Colonic mucosa (tissue), 4 donors: ENCODE results near the gene SUN3. TPM values are rescaled to one million over a fixed set of nuclear protein-coding genes. Genes with fewer than 3 reads are reported as not detected.

Source experiments
- DNase-seq: peaks from one replicate; pipeline ENCODE4 v3.0.0-alpha.2; 2020
- H3K27ac ChIP-seq: fragments of 200-600 bp; one replicate; pipeline ENCODE4 v1.8.0; 2021
- H3K27me3 ChIP-seq: fragments of 200-600 bp; one replicate; pipeline ENCODE4 v1.8.0; 2021
- H3K36me3 ChIP-seq: fragments of 200-600 bp; one replicate; pipeline ENCODE4 v1.8.0; 2021
- H3K4me1 ChIP-seq: fragments of 200-600 bp; one replicate; pipeline ENCODE4 v1.8.0; 2021; ENCODE audit warnings: mild to moderate bottlenecking
- H3K4me3 ChIP-seq: fragments of 200-600 bp; one replicate; pipeline ENCODE4 v1.8.0; 2021
- H3K9ac ChIP-seq, 2 donors: one replicate each; pipeline ENCODE4 v1.7.0; 2013; ENCODE audit warnings: control low read depth in 2 of 2, low read depth in 2 of 2, low read length in 2 of 2
- H3K9me3 ChIP-seq: fragments of 200-600 bp; one replicate; pipeline ENCODE4 v1.8.0; 2021
- intact Hi-C: fragments of 100-400 bp; cut with DNase I; formaldehyde crosslinking; loops from one replicate; pipeline ENCODE4 v1.14.1; 2022
- total RNA-seq, 2 donors: library from RNA; stranded (reverse); fragmentation: NEBNext Ultra II Directional in 1 of 2; extraction: Animal tissue kit (Norgen Biotek cat#: 25700) in 1 of 2; gene quantifications; one replicate each; pipeline ENCODE4 v1.2.1, GENCODE V29; 2021
- TF ChIP-seq, protein P1 (sequence below): fragments of 200-600 bp; IDR thresholded peaks from one replicate; pipeline ENCODE4 v1.8.0; 2022; ENCODE audit warnings: antibody characterized with exemption, mild to moderate bottlenecking
- donor health status: healthy.
- donor health status: DM: no; HTN: no; CAD: no.
- donor health status: DM: no; HTN: no; CAD: no.

SUN3 gene
- total RNA-seq, 2 donors from 2014 or later: not detected

GRCh38 chr7:47942132-47942531 lies 86.8 kb downstream of the SUN3 start:
- Histone ChIP-seq H3K9me3 (no peaks in the 10 kb centered on the region), H3K4me3 (no peak overlapping the region), H3K4me1 (peaks cover 11% of the 10 kb centered on the region), H3K27ac (peak overlapping the region; percentile 74), H3K9ac (no peak overlapping the region), H3K36me3 (no peaks in the 10 kb centered on the region), H3K27me3 (no peaks in the 10 kb centered on the region)
- TF ChIP-seq, protein P1, sequence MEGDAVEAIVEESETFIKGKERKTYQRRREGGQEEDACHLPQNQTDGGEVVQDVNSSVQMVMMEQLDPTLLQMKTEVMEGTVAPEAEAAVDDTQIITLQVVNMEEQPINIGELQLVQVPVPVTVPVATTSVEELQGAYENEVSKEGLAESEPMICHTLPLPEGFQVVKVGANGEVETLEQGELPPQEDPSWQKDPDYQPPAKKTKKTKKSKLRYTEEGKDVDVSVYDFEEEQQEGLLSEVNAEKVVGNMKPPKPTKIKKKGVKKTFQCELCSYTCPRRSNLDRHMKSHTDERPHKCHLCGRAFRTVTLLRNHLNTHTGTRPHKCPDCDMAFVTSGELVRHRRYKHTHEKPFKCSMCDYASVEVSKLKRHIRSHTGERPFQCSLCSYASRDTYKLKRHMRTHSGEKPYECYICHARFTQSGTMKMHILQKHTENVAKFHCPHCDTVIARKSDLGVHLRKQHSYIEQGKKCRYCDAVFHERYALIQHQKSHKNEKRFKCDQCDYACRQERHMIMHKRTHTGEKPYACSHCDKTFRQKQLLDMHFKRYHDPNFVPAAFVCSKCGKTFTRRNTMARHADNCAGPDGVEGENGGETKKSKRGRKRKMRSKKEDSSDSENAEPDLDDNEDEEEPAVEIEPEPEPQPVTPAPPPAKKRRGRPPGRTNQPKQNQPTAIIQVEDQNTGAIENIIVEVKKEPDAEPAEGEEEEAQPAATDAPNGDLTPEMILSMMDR: no peak
- intact Hi-C loops: loop anchor here (5.0 kb wide), 1 partner anchor 215 kb away; no protein-coding TSS in a partner anchor
- DNase-seq: no peak

- Histone ChIP-seq H3K9me3 (no peaks in the 10 kb centered on the region), H3K4me1 (peaks cover 11% of the 10 kb centered on the region), H3K4me3 (no peak overlapping the region), H3K27me3 (no peaks in the 10 kb centered on the region), H3K36me3 (no peaks in the 10 kb centered on the region), H3K27ac (peak overlapping the region; percentile 74), H3K9ac (peak overlapping the region; percentile 47 to 74)
- intact Hi-C loops: loop anchor here (5.0 kb wide), 1 partner anchor 216 kb away; no protein-coding TSS in a partner anchor
- TF ChIP-seq, protein P1: no peak
- DNase-seq: no peak
Observed at GRCh38 chr7:47941136-47941844, 87.6 kb downstream of the SUN3 start.

GRCh38 chr7:47940088-47941013 lies 88.6 kb downstream of the SUN3 start:
- intact Hi-C loops: loop anchor here (5.0 kb wide), 1 partner anchor 217 kb away; no protein-coding TSS in a partner anchor
- TF ChIP-seq, protein P1: no peak
- H3K27ac ChIP-seq: peak overlapping the region; percentile 74
- no peak overlapping the region for H3K4me3 ChIP-seq
- H3K4me1 ChIP-seq: peaks cover 11% of the 10 kb centered on the region
- H3K36me3 ChIP-seq: no peaks in the 10 kb centered on the region
- no peaks in the 10 kb centered on the region for H3K9me3 ChIP-seq
- H3K9ac ChIP-seq: peak overlapping the region; percentile 47 to 74
- no peaks in the 10 kb centered on the region for H3K27me3 ChIP-seq
- DNase-seq: peak; percentile 77

GRCh38 chr7:47939425-47940036 lies 89.4 kb downstream of the SUN3 start:
- H3K9me3 ChIP-seq: no peaks in the 10 kb centered on the region
- peaks cover 11% of the 10 kb centered on the region for H3K4me1 ChIP-seq
- peak overlapping the region in 1 of 2 donors; percentile 22 for H3K9ac ChIP-seq
- H3K27ac ChIP-seq: peak overlapping the region; percentile 74
- intact Hi-C loops: loop anchor here (5.0 kb wide), 2 partner anchors 218 to 672 kb away; no protein-coding TSS in a partner anchor
- H3K27me3 ChIP-seq: no peaks in the 10 kb centered on the region
- no peak overlapping the region for H3K4me3 ChIP-seq
- DNase-seq: no peak
- no peaks in the 10 kb centered on the region for H3K36me3 ChIP-seq
- TF ChIP-seq, protein P1: no peak

GRCh38 chr7:47938574-47939165 lies 90.2 kb downstream of the SUN3 start:
- H3K9me3 ChIP-seq: no peaks in the 10 kb centered on the region
- DNase-seq: no peak
- H3K27ac ChIP-seq: no peak overlapping the region
- TF ChIP-seq, protein P1: no peak
- intact Hi-C loops: loop anchor here (5.0 kb wide), 1 partner anchor 671 kb away; no protein-coding TSS in a partner anchor
- H3K27me3 ChIP-seq: no peaks in the 10 kb centered on the region
- H3K4me1 ChIP-seq: peaks cover 11% of the 10 kb centered on the region
- no peak overlapping the region for H3K4me3 ChIP-seq
- H3K9ac ChIP-seq: no peak overlapping the region
- H3K36me3 ChIP-seq: no peaks in the 10 kb centered on the region
